HUES48 (cell line): ENCODE results near the gene PINK1.
A peak's percentile ranks its signal among the peaks of the same experiment; 100 is the strongest.

Experiments
- H3K27ac ChIP-seq: one replicate; pipeline ENCODE4 v1.7.0; 2013; ENCODE audit warnings: low read depth, low read length, inconsistent platforms
- H3K27me3 ChIP-seq: 2 replicates; pipeline ENCODE4 v1.6.1; 2013; ENCODE audit warnings: mild to moderate bottlenecking, low read length; ENCODE audit not compliant: control insufficient read depth, insufficient read depth
- H3K36me3 ChIP-seq: 2 replicates; pipeline ENCODE4 v1.6.1; 2013; ENCODE audit warnings: low read length; ENCODE audit not compliant: control insufficient read depth, insufficient read depth
- H3K4me1 ChIP-seq: 2 replicates; pipeline ENCODE4 v1.6.1; 2013; ENCODE audit warnings: mild to moderate bottlenecking, low read length; ENCODE audit not compliant: control insufficient read depth, insufficient read depth
- H3K4me3 ChIP-seq: 2 replicates; pipeline ENCODE4 v1.5.1; 2013; ENCODE audit warnings: mild to moderate bottlenecking, low read depth, low read length
- H3K9ac ChIP-seq: 2 replicates; pipeline ENCODE4 v1.6.1; 2013; ENCODE audit warnings: mild to moderate bottlenecking, low read depth, low read length, moderate library complexity
- H3K9me3 ChIP-seq: 2 replicates; pipeline ENCODE4 v1.6.1; 2013; ENCODE audit warnings: low read length; ENCODE audit not compliant: control insufficient read depth, insufficient read depth

Gene PINK1

DNA sequence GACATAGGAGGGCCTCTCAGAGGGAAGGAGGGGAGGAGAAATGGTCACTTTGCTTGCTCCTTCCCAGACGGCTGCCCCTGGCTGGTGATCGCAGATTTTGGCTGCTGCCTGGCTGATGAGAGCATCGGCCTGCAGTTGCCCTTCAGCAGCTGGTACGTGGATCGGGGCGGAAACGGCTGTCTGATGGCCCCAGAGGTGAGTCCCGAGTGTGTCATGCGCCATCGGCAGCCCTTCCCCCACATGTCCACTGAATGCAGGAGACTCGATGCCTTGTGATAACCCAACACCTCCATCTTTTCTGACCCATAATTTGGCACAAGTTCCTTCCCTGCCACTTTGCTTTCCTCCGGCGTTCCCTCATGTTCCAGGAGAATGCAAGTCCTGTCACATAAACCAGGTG lies 15.2 kb downstream of the PINK1 start:
- Histone ChIP-seq H3K9ac (no peak overlapping the region), H3K4me1 (no peaks in the 10 kb centered on the region), H3K9me3 (no peaks in the 10 kb centered on the region), H3K27ac (no peak overlapping the region), H3K36me3 (peaks cover 62% of the 10 kb centered on the region), H3K4me3 (no peak overlapping the region), H3K27me3 (no peaks in the 10 kb centered on the region)

DNA sequence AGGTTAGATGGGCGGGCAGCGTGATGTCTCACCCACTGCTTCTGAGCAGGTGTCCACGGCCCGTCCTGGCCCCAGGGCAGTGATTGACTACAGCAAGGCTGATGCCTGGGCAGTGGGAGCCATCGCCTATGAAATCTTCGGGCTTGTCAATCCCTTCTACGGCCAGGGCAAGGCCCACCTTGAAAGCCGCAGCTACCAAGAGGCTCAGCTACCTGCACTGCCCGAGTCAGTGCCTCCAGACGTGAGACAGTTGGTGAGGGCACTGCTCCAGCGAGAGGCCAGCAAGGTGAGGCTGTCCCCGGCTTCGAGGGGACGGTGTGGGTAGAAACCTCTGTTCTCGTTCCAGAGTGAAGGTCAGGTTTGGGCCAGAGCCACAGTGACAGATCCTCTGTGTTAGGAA lies 15.7 kb downstream of the PINK1 start:
- H3K27me3 ChIP-seq: no peaks in the 10 kb centered on the region
- no peak overlapping the region for H3K9ac ChIP-seq
- no peak overlapping the region for H3K4me3 ChIP-seq
- H3K4me1 ChIP-seq: no peaks in the 10 kb centered on the region
- no peaks in the 10 kb centered on the region for H3K9me3 ChIP-seq
- no peak overlapping the region for H3K27ac ChIP-seq
- H3K36me3 ChIP-seq: peaks cover 67% of the 10 kb centered on the region

DNA sequence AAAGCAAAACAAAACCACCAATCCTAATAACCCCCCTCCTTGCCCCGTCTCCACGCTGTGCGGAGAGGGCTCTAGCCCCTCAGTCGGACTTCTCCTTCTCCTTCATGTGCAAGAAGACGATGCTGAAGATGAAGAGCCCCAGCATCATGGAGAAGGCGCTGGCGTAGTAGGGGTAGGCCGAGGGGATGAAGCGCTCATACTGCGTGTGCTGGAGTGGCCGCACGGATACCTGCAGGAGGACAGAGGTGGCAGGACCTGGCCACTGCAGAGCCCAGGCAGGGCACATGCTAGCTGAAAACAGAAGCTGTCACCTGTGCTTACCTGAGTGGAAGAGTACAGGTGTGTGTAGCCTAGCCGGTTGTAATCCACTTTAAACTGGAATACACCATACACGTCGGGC lies 19.0 kb downstream of the PINK1 start:
- no peak overlapping the region for H3K9ac ChIP-seq
- no peak overlapping the region for H3K4me3 ChIP-seq
- no peak overlapping the region for H3K27ac ChIP-seq
- no peaks in the 10 kb centered on the region for H3K9me3 ChIP-seq
- H3K36me3 ChIP-seq: peaks cover 92% of the 10 kb centered on the region
- H3K27me3 ChIP-seq: no peaks in the 10 kb centered on the region
- no peaks in the 10 kb centered on the region for H3K4me1 ChIP-seq

DNA sequence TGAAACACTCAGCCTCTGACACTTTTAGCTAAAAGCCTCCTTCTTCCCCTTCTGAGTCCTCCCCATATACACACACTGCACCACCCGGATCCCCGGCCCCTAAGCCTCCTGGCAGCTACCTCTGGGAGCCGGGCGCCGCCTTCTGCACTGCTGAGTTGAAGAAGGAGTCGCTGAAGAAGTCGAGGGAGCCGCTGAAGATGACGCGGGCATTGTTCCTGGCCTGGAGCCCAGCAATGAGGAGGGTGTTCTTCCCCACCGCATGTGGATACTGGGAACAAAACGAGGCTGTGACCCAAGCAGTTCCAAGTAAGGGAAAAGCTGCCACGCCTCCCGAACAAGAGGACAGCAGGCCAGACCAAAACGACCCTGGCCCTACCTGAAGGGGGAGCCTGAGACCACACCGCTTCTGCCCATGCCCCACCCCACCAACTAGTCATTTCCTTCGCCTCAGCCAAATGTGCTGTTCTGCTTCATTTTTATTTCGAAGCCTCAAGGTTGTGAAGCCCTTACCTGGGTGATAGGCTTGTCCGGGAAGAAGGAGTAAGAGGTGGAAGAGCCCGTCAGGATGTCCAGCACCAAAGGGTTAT lies 20.9 kb downstream of the PINK1 start:
- no peak overlapping the region for H3K4me3 ChIP-seq
- no peak overlapping the region for H3K9ac ChIP-seq
- no peaks in the 10 kb centered on the region for H3K9me3 ChIP-seq
- peaks cover 98% of the 10 kb centered on the region for H3K36me3 ChIP-seq
- H3K27me3 ChIP-seq: no peaks in the 10 kb centered on the region
- no peaks in the 10 kb centered on the region for H3K4me1 ChIP-seq
- no peak overlapping the region for H3K27ac ChIP-seq

GRCh38 chr1:20657024-20657423 lies 23.8 kb downstream of the PINK1 start:
- Histone ChIP-seq H3K9me3 (no peaks in the 10 kb centered on the region), H3K4me1 (0 out of 2 replicates have a peak, but pooled peaks cover 3% of the 10 kb centered on the region), H3K9ac (no peak overlapping the region), H3K27ac (no peak overlapping the region), H3K27me3 (no peaks in the 10 kb centered on the region), H3K36me3 (peaks cover 78% of the 10 kb centered on the region), H3K4me3 (no peak overlapping the region)

DNA sequence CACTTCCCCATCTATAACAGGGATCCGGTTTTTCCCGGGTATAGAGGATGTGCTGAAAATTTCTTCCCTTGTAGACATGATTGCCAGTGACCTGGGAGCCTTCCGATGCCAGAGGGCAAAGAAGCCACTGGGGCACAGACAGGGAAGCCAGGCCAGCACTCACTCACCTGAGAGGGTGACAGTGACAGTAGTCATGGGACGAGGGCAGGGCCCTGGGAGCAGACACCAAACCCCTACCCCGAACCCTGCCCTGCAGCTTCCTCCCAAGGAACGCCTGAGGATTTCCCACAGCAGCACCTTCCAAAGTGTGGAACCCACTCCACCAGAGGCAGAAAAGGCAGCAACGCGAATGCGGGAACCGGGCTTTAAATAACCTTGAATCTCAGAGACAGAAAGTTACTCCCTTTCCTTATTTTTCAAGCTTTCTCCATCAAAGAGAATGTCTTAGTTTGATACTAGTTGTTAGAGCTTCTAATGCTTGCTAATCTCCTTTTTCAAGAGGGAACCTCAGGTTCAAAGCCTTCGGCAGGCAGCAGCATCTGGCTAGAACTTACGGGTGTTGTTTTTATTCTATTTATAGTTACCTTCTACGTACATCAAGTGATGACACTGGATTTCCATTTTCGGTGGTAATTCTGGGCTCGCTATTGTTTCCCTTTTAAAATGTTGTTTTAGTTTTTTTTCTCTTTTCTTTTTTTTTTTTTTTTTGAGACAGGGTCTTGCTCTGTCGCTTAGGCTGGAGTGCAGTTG lies 25.1 kb downstream of the PINK1 start:
- Histone ChIP-seq H3K4me3 (no peak overlapping the region), H3K27ac (no peak overlapping the region), H3K4me1 (0 out of 2 replicates have a peak, but pooled peaks cover 3% of the 10 kb centered on the region), H3K27me3 (no peaks in the 10 kb centered on the region), H3K9me3 (no peaks in the 10 kb centered on the region), H3K36me3 (peaks cover 65% of the 10 kb centered on the region), H3K9ac (no peak overlapping the region)

DNA sequence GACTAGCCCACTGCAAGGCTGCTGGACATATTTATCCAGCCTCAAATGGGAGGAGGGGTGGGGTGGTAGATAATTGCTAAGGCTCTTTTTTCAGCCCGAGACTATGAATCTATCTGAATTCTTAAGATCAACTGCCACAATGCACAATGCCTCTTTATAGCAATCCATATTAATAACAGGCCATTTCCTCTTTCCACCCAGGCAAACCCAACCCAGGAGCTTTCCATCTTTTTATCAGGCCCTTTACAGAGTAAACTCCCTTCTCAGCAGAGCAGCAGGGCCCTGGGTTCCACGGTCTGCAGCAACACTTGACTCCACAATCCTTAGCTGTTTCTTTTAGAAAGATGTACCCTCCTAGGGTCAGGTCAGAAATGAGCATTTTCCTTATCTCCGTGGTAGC lies 27.1 kb downstream of the PINK1 start:
- H3K27ac ChIP-seq: no peak overlapping the region

GRCh38 chr1:20660847-20661206 lies 27.6 kb downstream of the PINK1 start:
- H3K36me3 ChIP-seq: peaks cover 42% of the 10 kb centered on the region
- H3K4me3 ChIP-seq: peak overlapping the region; percentile 86
- no peaks in the 10 kb centered on the region for H3K9me3 ChIP-seq
- peak overlapping the region; percentile 69 for H3K9ac ChIP-seq
- H3K27me3 ChIP-seq: no peaks in the 10 kb centered on the region
- H3K27ac ChIP-seq: peak overlapping the region; percentile 31
- H3K4me1 ChIP-seq: 0 out of 2 replicates have a peak, but pooled peaks cover 3% of the 10 kb centered on the region

More for the DNA sequence above, 27.1 kb downstream of the PINK1 start:
- Histone ChIP-seq H3K9ac (peak overlapping the region; percentile 69), H3K4me3 (peak overlapping the region; percentile 86), H3K36me3 (peaks cover 46% of the 10 kb centered on the region), H3K27me3 (no peaks in the 10 kb centered on the region), H3K4me1 (0 out of 2 replicates have a peak, but pooled peaks cover 3% of the 10 kb centered on the region), H3K9me3 (no peaks in the 10 kb centered on the region)

DNA sequence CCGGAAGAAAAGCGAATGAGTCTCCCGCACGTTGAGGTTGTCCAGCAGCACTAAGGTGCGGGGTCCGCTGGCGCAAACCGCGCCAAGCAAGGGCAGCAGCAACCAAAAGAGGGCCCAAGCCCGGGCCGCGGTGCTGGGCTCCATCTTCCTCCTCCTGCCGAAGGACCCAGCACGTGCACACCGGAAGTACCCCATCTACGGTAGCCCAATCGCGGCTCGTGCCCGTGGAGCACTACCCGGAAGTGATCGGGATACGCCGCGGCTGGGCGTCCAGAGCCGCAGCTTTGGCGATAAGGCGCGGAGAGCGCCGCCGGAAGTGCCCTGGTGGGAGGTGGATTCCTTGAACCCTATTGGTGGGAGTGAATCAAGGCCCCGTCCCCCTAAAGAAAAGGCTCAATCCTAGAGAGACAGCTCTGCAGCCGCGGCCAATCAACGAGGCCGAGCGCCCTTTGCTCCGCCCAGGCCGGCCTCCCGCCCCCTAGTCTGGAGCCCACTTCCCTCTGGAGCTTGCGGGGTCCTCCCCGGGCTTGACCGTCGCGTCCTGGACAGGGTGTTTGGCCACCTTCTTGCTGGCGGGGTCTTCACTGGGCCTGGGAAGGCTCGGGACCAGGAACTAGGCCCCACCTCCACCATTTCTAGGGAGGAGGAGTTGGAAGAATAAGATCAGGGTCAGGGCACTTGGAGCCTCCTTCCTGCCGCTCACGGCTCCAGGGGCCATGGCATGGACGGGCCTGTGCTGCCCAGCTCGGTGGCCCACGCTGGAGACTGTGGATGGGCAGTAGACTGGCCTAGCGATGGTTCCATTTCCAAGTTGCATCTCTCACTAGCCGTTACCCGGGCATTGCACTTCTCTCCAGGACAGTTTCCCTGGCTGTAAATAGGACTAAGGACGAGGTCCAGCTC lies 28.2 kb downstream of the PINK1 start, which contains the start of gene DDOST:
TSS of gene DDOST (minus strand) at position 163 of the 903 bp plus-strand sequence. CDS start at position 144, 19 bp downstream.
- Histone ChIP-seq H3K36me3 (peaks cover 35% of the 10 kb centered on the region), H3K9me3 (no peaks in the 10 kb centered on the region), H3K27me3 (no peaks in the 10 kb centered on the region), H3K9ac (peak within 1 kb of the TSS; percentile 69), H3K4me3 (peak within 1 kb of the TSS; percentile 86), H3K4me1 (0 out of 2 replicates have a peak, but pooled peaks cover 3% of the 10 kb centered on the region), H3K27ac (peak within 1 kb of the TSS; percentile 77)

GRCh38 chr1:20662110-20662475 lies 28.8 kb downstream of the PINK1 start:
- Histone ChIP-seq H3K4me3 (peak overlapping the region; percentile 86), H3K36me3 (peaks cover 29% of the 10 kb centered on the region), H3K4me1 (0 out of 2 replicates have a peak, but pooled peaks cover 3% of the 10 kb centered on the region), H3K9ac (peak overlapping the region; percentile 66), H3K27ac (peak overlapping the region; percentile 77), H3K9me3 (no peaks in the 10 kb centered on the region), H3K27me3 (no peaks in the 10 kb centered on the region)
